ENCODE results near the gene POLR3C. TPM values are rescaled to one million over a fixed set of nuclear protein-coding genes. Genes with fewer than 3 reads are reported as not detected.

POLR3C gene
- total and polyA plus RNA-seq, 2 of the 13 experiments (the other 11 are each of a cell fraction or from before 2014, with no cell fraction given), result 15.5 to 24.3 TPM

DNA sequence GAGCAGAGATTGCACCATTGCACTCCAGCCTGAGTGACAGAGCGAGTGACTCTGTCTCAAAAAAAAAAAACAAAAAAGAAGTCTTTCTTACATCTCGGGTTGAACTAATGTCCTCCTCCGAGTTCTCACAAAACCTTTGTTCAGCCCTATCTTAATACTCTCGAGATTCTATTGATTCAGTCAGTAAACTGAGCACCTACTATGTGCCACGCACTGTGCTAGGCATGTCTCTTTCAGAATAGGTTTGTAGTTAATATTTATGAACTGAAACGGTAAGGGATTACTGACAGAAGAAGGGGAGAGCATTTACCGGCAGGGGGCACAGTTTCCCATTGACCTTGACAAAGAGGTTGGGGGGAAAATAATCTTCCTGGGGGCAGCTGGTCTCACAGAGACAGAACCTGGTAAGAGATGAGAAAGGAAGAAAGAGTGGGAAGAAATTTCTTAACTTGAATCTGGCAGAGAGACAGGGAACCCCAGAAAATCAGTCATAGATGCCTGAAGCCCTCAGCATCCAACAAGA lies 31.5 kb downstream of the POLR3C start:
- intact Hi-C loops (cut with micrococcal nuclease; ENCODE audit: unreplicated experiment), result loop anchor here (5.0 kb wide), 2 partner anchors 37 to 107 kb away; partner anchors contain the start of genes ANKRD34A and POLR3GL
- DNase-seq (ENCODE audit: low spot score) (no peak), FAIRE-seq (no peak), ATAC-seq (no peak)
- TF ChIP-seq KLF12 (CRISPR knock-in tag; IDR thresholded peaks at IDR 0.05; ENCODE audit: borderline replicate concordance), result no peak
- no peak for TF ChIP-seq TARDBP (CRISPR knock-in tag; IDR thresholded peaks at IDR 0.05)
- TF ChIP-seq ZNF564 (CRISPR knock-in tag; IDR thresholded peaks at IDR 0.05), result no peak
- no peak for TF ChIP-seq KDM6A (CRISPR knock-in tag; IDR thresholded peaks at IDR 0.05; ENCODE audit: low read depth)
- no peak for TF ChIP-seq SAP130 (CRISPR knock-in tag; IDR thresholded peaks at IDR 0.05; ENCODE audit: low read depth)
- TF ChIP-seq, protein P1, sequence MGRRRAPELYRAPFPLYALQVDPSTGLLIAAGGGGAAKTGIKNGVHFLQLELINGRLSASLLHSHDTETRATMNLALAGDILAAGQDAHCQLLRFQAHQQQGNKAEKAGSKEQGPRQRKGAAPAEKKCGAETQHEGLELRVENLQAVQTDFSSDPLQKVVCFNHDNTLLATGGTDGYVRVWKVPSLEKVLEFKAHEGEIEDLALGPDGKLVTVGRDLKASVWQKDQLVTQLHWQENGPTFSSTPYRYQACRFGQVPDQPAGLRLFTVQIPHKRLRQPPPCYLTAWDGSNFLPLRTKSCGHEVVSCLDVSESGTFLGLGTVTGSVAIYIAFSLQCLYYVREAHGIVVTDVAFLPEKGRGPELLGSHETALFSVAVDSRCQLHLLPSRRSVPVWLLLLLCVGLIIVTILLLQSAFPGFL (CRISPR knock-in tag; IDR thresholded peaks at IDR 0.05), result no peak
- peak; percentile 85 for TF ChIP-seq ZKSCAN1 (IDR thresholded peaks at IDR 0.05; ENCODE audit: low read length)
- Histone ChIP-seq H3K36me3 (replicated peaks in 1 of 2; ENCODE audit: control insufficient read depth in 1 of 2, insufficient read depth in 2 of 2, low read length in 2 of 2) (peaks cover 12 to 26% of the 10 kb centered on the region in 2 experiments), H3K4me3 (replicated peaks in 1 of 3; ENCODE audit: insufficient read depth in 1 of 3, low read depth in 2 of 3, low read length in 3 of 3) (no peak overlapping the region), H3K79me2 (ENCODE audit: insufficient read depth, low read length) (peaks cover 3% of the 10 kb centered on the region), H3K4me2 (ENCODE audit: low read depth, low read length) (no peak overlapping the region), H2AFZ (ENCODE audit: low read length) (no peak overlapping the region), H4K20me1 (ENCODE audit: insufficient read depth, low read length) (no peaks in the 10 kb centered on the region), H3K9ac (ENCODE audit: insufficient read depth, low read depth, low read length) (no peak overlapping the region), H3K27me3 (ENCODE audit: control insufficient read depth in 1 of 2, insufficient read depth in 2 of 2, low read length in 2 of 2) (no peaks in the 10 kb centered on the region), H3K27ac (ENCODE audit: extremely low read length, insufficient read depth, low read length) (no peak overlapping the region), H3K4me1 (ENCODE audit: insufficient read depth, low read length) (peaks cover 18% of the 10 kb centered on the region), H3K9me3 (ENCODE audit: low read length) (no peaks in the 10 kb centered on the region)
- CTCF ChIA-PET (ENCODE audit: low intra/inter-chr PET ratio, low total read pairs), result no interaction called here
- in situ Hi-C loops (cut with HindIII; ENCODE audit: extremely low pct_ligation_motif_present, low pct_unique_long_range_greater_than_20kb), result no loop called here
- POLR2A ChIA-PET, result no interaction called here
- BruUV-seq (replicated peaks), result no TSS peak
- 71% methylated on average over 7 of the region's 7 CpGs for WGBS (ENCODE audit: low lambda C conversion rate)

DNA sequence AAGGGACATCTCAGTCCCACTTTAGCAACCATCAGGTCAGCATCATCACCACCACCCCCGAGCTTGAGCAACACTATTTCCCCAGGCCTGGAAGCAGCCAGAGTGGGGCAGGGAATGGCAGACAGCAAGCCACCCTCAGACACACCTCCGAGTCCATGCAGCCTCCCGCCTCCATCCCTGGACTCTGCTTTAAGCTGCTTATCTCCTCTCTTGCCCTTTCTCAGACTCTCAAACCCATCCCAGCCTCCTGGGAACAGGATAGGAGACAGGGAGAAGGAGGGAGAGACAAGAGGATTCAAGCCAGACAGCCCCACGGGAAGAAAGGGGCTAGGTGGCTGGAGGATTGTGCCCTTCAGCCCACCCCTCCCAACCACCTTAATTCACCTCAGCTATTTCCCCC lies 33.2 kb downstream of the POLR3C start:
- ATAC-seq, result no peak
- in situ Hi-C loops (cut with HindIII; ENCODE audit: extremely low pct_ligation_motif_present, low pct_unique_long_range_greater_than_20kb), result no loop called here
- H3K4me1 ChIP-seq (ENCODE audit: insufficient read depth, low read length), result peaks cover 21% of the 10 kb centered on the region
- POLR2A ChIA-PET, result interaction anchor here (1.3 kb wide), 1 partner anchor 12 kb away, joined by 4 read pairs; the partner anchor contains the start of gene NUDT17
- BruUV-seq (replicated peaks), result no TSS peak
- peaks cover 3% of the 10 kb centered on the region for H3K79me2 ChIP-seq (ENCODE audit: insufficient read depth, low read length)
- H3K27ac ChIP-seq (ENCODE audit: extremely low read length, insufficient read depth, low read length), result no peak overlapping the region
- no peaks in the 10 kb centered on the region for H3K27me3 ChIP-seq (ENCODE audit: control insufficient read depth in 1 of 2, insufficient read depth in 2 of 2, low read length in 2 of 2)
- WGBS (ENCODE audit: low lambda C conversion rate), result 92% methylated on average over 3 of the region's 4 CpGs
- peaks cover 9 to 22% of the 10 kb centered on the region in 2 experiments for H3K36me3 ChIP-seq (replicated peaks in 1 of 2; ENCODE audit: control insufficient read depth in 1 of 2, insufficient read depth in 2 of 2, low read length in 2 of 2)
- intact Hi-C loops (cut with micrococcal nuclease; ENCODE audit: unreplicated experiment), result loop anchor here (5.0 kb wide), 2 partner anchors 35 to 105 kb away; partner anchors contain the start of genes ANKRD34A and POLR3GL
- no peak for FAIRE-seq
- no peaks in the 10 kb centered on the region for H4K20me1 ChIP-seq (ENCODE audit: insufficient read depth, low read length)
- CTCF ChIA-PET (ENCODE audit: low intra/inter-chr PET ratio, low total read pairs), result no interaction called here
- H2AFZ ChIP-seq (ENCODE audit: low read length), result no peak overlapping the region
- H3K9me3 ChIP-seq (ENCODE audit: low read length), result no peaks in the 10 kb centered on the region
- no peak overlapping the region for H3K4me2 ChIP-seq (ENCODE audit: low read depth, low read length)
- H3K4me3 ChIP-seq (replicated peaks in 1 of 3; ENCODE audit: insufficient read depth in 1 of 3, low read depth in 2 of 3, low read length in 3 of 3), result no peak overlapping the region
- no peak for DNase-seq (ENCODE audit: low spot score)
- H3K9ac ChIP-seq (ENCODE audit: insufficient read depth, low read depth, low read length), result no peak overlapping the region
- TF ChIP-seq TOPORS (CRISPR knock-in tag; IDR thresholded peaks at IDR 0.05) (no peak), ZFP37 (CRISPR knock-in tag; IDR thresholded peaks at IDR 0.05; ENCODE audit: borderline replicate concordance) (no peak), MEF2D (CRISPR knock-in tag; IDR thresholded peaks at IDR 0.05) (no peak), MED8 (CRISPR knock-in tag; IDR thresholded peaks at IDR 0.05; ENCODE audit: insufficient replicate concordance) (no peak)
- TF ChIP-seq, protein P2, sequence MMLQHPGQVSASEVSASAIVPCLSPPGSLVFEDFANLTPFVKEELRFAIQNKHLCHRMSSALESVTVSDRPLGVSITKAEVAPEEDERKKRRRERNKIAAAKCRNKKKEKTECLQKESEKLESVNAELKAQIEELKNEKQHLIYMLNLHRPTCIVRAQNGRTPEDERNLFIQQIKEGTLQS (CRISPR knock-in tag; IDR thresholded peaks at IDR 0.05), result no peak
- TF ChIP-seq, protein P3, sequence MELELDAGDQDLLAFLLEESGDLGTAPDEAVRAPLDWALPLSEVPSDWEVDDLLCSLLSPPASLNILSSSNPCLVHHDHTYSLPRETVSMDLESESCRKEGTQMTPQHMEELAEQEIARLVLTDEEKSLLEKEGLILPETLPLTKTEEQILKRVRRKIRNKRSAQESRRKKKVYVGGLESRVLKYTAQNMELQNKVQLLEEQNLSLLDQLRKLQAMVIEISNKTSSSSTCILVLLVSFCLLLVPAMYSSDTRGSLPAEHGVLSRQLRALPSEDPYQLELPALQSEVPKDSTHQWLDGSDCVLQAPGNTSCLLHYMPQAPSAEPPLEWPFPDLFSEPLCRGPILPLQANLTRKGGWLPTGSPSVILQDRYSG (CRISPR knock-in tag; IDR thresholded peaks at IDR 0.05), result no peak
- TF ChIP-seq, protein P4, sequence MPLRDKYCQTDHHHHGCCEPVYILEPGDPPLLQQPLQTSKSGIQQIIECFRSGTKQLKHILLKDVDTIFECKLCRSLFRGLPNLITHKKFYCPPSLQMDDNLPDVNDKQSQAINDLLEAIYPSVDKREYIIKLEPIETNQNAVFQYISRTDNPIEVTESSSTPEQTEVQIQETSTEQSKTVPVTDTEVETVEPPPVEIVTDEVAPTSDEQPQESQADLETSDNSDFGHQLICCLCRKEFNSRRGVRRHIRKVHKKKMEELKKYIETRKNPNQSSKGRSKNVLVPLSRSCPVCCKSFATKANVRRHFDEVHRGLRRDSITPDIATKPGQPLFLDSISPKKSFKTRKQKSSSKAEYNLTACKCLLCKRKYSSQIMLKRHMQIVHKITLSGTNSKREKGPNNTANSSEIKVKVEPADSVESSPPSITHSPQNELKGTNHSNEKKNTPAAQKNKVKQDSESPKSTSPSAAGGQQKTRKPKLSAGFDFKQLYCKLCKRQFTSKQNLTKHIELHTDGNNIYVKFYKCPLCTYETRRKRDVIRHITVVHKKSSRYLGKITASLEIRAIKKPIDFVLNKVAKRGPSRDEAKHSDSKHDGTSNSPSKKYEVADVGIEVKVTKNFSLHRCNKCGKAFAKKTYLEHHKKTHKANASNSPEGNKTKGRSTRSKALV (CRISPR knock-in tag; IDR thresholded peaks at IDR 0.05), result no peak
- TF ChIP-seq, protein P5, sequence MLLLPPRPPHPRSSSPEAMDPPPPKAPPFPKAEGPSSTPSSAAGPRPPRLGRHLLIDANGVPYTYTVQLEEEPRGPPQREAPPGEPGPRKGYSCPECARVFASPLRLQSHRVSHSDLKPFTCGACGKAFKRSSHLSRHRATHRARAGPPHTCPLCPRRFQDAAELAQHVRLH (CRISPR knock-in tag; IDR thresholded peaks at IDR 0.05; ENCODE audit: borderline replicate concordance, low read depth), result no peak
